Central memory CD4-positive, alpha-beta T cell (primary cell): Measurements from ENCODE around the gene ZNF526.

Experiments used
- DNase-seq: peaks from one replicate; pipeline ENCODE4 v3.0.0; 2022

The ZNF526 gene

GRCh38 chr19:42196011-42197001 is 23.8 kb upstream of the ZNF526 start:
- DNase-seq = no peak

GRCh38 chr19:42197375-42197817 is 22.7 kb upstream of the ZNF526 start:
- DNase-seq = no peak

- peak; percentile 85 for DNase-seq
These were observed 21.3 kb upstream of the ZNF526 start for GRCh38 chr19:42198676-42199439.

GRCh38 chr19:42199440-42200115 is 20.5 kb upstream of the ZNF526 start:
- peak; percentile 62 for DNase-seq

- DNase-seq = no peak
These were observed 19.9 kb upstream of the ZNF526 start for GRCh38 chr19:42200116-42200715.

GRCh38 chr19:42201489-42202289 is 18.4 kb upstream of the ZNF526 start:
- peak; percentile 61 for DNase-seq

- DNase-seq = no peak
These were observed 17.7 kb upstream of the ZNF526 start for GRCh38 chr19:42202290-42202880.

- no peak for DNase-seq
These were observed 16.4 kb upstream of the ZNF526 start for GRCh38 chr19:42203700-42204099.

GRCh38 chr19:42204664-42205063 is 15.4 kb upstream of the ZNF526 start:
- no peak for DNase-seq

- DNase-seq = no peak
These were observed 13.0 kb upstream of the ZNF526 start for GRCh38 chr19:42206871-42207755.

GRCh38 chr19:42207767-42208271 is 12.3 kb upstream of the ZNF526 start:
- no peak for DNase-seq

- DNase-seq = no peak
These were observed 11.5 kb upstream of the ZNF526 start for GRCh38 chr19:42208612-42209011.

- no peak for DNase-seq
These were observed 7.2 kb upstream of the ZNF526 start for GRCh38 chr19:42212886-42213285.

- no peak for DNase-seq
These were observed 5.2 kb upstream of the ZNF526 start for GRCh38 chr19:42214810-42215485.

GRCh38 chr19:42216653-42217519 is 3.2 kb upstream of the ZNF526 start:
- no peak for DNase-seq

- DNase-seq = peak; percentile 100
These were observed 2.3 kb upstream of the ZNF526 start, which contains the start of gene DEDD2 for GRCh38 chr19:42217520-42218437. Gene DEDD2, minus strand, starts transcription at chr19:42217677. Its CDS starts 670 bp downstream, at chr19:42217007.

GRCh38 chr19:42220751-42221097 is 612 bp downstream of the ZNF526 start:
- no peak for DNase-seq
